HG02763 (cell line): ENCODE measurements around the gene UBE2I.

ENCODE experiments used
- ATAC-seq: cut with Tn5 transposase; IDR thresholded peaks from one replicate; pipeline ENCODE4 v1.9.1; 2021; ENCODE audit warnings: mild to moderate bottlenecking, moderate library complexity; ENCODE audit not compliant: unreplicated experiment

UBE2I gene

GRCh38 chr16:1312467-1312816, 3.0 kb downstream of the UBE2I start:
- ATAC-seq: no peak

GRCh38 chr16:1312903-1313302, 3.5 kb downstream of the UBE2I start:
- ATAC-seq: no peak

GRCh38 chr16:1313721-1314369, 4.4 kb downstream of the UBE2I start:
- ATAC-seq: no peak

GRCh38 chr16:1314399-1315068, 5.1 kb downstream of the UBE2I start:
- ATAC-seq: no peak

GRCh38 chr16:1315081-1316032, 5.9 kb downstream of the UBE2I start:
- ATAC-seq: no peak

- ATAC-seq: no peak
Observed at GRCh38 chr16:1316033-1316405, 6.6 kb downstream of the UBE2I start.

GRCh38 chr16:1317479-1318267, 8.2 kb downstream of the UBE2I start:
- no peak for ATAC-seq

- no peak for ATAC-seq
Observed at GRCh38 chr16:1318268-1318545, 8.8 kb downstream of the UBE2I start.

GRCh38 chr16:1319041-1319440, 9.6 kb downstream of the UBE2I start:
- no peak for ATAC-seq

- no peak for ATAC-seq
Observed at GRCh38 chr16:1320097-1320496, 10.7 kb downstream of the UBE2I start.

GRCh38 chr16:1320658-1321240, 11.3 kb downstream of the UBE2I start:
- no peak for ATAC-seq

- ATAC-seq: no peak
Observed at GRCh38 chr16:1322407-1322806, 13.0 kb downstream of the UBE2I start.

GRCh38 chr16:1323296-1324239, 14.1 kb downstream of the UBE2I start:
- no peak for ATAC-seq

GRCh38 chr16:1324286-1324826, 14.9 kb downstream of the UBE2I start:
- ATAC-seq: no peak

- no peak for ATAC-seq
Observed at GRCh38 chr16:1325261-1325660, 15.8 kb downstream of the UBE2I start.

- no peak for ATAC-seq
Observed at GRCh38 chr16:1325673-1326371, 16.4 kb downstream of the UBE2I start.

GRCh38 chr16:1326391-1326790, 17.0 kb downstream of the UBE2I start:
- ATAC-seq: no peak

- ATAC-seq: no peak
Observed at GRCh38 chr16:1326946-1327618, 17.6 kb downstream of the UBE2I start.
